Esophagus muscularis mucosa (tissue), 4 donors: ENCODE measurements around the gene TET3. TPM values are rescaled to one million over a fixed set of nuclear protein-coding genes. Genes with fewer than 3 reads are reported as not detected.

Source experiments
- DNase-seq: peaks from one replicate; pipeline ENCODE4 v3.0.0-alpha.2; 2017; ENCODE audit errors: extremely low spot score
- H3K27ac ChIP-seq, 4 donors: fragments of 200-600 bp; sonication (generic); replicated peaks in 1 of 4; 1 replicate in 3 of 4; 2 replicates in 1 of 4; pipeline ENCODE4 v1.5.1; 2016 to 2019; ENCODE audit warnings: mild to moderate bottlenecking in 1 of 4
- H3K27me3 ChIP-seq, 4 donors: fragments of 200-600 bp; sonication (generic); one replicate each; pipeline versions ENCODE4 v1.5.1 to v1.6.0; 2016 to 2019
- H3K36me3 ChIP-seq, 4 donors: fragments of 200-600 bp; sonication (generic); one replicate each; pipeline ENCODE4 v1.5.1; 2016 to 2019
- H3K4me1 ChIP-seq, 4 donors: fragments of 200-600 bp; sonication (generic); one replicate each; pipeline ENCODE4 v1.5.1; 2016 to 2019
- H3K4me3 ChIP-seq, 4 donors: fragments of 200-600 bp; sonication (generic); 1 replicate in 2 of 4; 2 replicates in 2 of 4; pipeline ENCODE4 v1.5.1; 2016 to 2019; ENCODE audit warnings: mild to moderate bottlenecking in 4 of 4, moderate library complexity in 1 of 4
- H3K9me3 ChIP-seq, 4 donors: fragments of 200-600 bp; sonication (generic); 1 replicate in 3 of 4; 2 replicates in 1 of 4; pipeline ENCODE4 v1.5.1; 2016 to 2019
- EP300 ChIP-seq: sonication (generic); formaldehyde crosslinking; IDR thresholded peaks from one replicate; pipeline ENCODE4 v1.6.1; 2017; ENCODE audit warnings: antibody characterized with exemption
- POLR2A ChIP-seq: fragments of 450-650 bp; IDR thresholded peaks from one replicate; pipeline ENCODE4 v1.6.1; 2017; ENCODE audit warnings: antibody characterized with exemption, moderate library complexity, mild to moderate bottlenecking, low read depth
- POLR2AphosphoS5 ChIP-seq, 2 donors: sonication (generic); formaldehyde crosslinking; IDR thresholded peaks; one replicate each; pipeline ENCODE4 v1.6.1; 2017; ENCODE audit warnings: antibody characterized with exemption in 2 of 2
- WGBS: methylation state at CpG from one replicate; pipeline ENCODE4 v1.1.5; 2018; 5-methylcytosine and 5-hydroxymethylcytosine counted together
- intact Hi-C: fragments of 100-400 bp; cut with DNase I; formaldehyde crosslinking; loops from one replicate; pipeline ENCODE4 v1.15.1; 2023
- total RNA-seq, 4 donors: library from RNA; depleted of rRNA; stranded (reverse); fragments of >200 nt; gene quantifications; one replicate each; pipeline versions ENCODE4 v1.1.0 to v1.2.1, GENCODE V29; 2016
- TF ChIP-seq, protein P1 (sequence below), 3 experiments: fragments of 200-600 bp in 2 of 3; fragments of 450-650 bp in 1 of 3; sonication (generic) in 2 of 3; IDR thresholded peaks; one replicate each; pipeline ENCODE4 v1.5.1; 2017 to 2019; ENCODE audit warnings: antibody characterized with exemption in 3 of 3, mild to moderate bottlenecking in 2 of 3, moderate library complexity in 1 of 3

TET3 gene
- total RNA-seq, 4 donors from 2014 or later: 5.4 to 6.7 (median 6.1) TPM

DNA sequence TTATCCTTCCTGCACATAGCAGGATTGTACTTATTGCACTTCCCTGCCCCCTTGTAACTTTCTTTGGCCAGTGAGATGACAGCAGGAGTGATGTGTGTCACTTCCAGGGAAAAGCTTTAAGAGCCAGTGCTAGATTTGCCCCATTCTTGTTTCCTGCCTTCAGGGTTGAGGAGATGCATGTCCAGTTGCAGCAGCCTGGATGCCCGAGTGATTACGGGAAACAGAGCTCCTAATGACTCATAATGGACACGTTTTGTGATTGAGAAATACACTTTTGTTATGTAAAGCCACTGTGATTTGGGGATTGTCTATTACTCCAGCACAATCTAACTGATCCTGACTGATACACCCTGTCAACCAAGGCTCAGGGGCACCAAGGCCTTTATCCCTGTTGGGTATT lies 5.0 kb upstream of the TET3 start:
- TF ChIP-seq, protein P1, sequence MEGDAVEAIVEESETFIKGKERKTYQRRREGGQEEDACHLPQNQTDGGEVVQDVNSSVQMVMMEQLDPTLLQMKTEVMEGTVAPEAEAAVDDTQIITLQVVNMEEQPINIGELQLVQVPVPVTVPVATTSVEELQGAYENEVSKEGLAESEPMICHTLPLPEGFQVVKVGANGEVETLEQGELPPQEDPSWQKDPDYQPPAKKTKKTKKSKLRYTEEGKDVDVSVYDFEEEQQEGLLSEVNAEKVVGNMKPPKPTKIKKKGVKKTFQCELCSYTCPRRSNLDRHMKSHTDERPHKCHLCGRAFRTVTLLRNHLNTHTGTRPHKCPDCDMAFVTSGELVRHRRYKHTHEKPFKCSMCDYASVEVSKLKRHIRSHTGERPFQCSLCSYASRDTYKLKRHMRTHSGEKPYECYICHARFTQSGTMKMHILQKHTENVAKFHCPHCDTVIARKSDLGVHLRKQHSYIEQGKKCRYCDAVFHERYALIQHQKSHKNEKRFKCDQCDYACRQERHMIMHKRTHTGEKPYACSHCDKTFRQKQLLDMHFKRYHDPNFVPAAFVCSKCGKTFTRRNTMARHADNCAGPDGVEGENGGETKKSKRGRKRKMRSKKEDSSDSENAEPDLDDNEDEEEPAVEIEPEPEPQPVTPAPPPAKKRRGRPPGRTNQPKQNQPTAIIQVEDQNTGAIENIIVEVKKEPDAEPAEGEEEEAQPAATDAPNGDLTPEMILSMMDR (IDR thresholded peaks at IDR 0.05): no peak
- TF ChIP-seq POLR2AphosphoS5 (IDR thresholded peaks at IDR 0.05): peak; percentile 20 to 36
- Histone ChIP-seq H3K36me3 (no peaks in the 10 kb centered on the region), H3K9me3 (no peaks in the 10 kb centered on the region), H3K4me1 (peaks cover 31 to 36% (median 33%) of the 10 kb centered on the region in 4 donors), H3K27ac (no peak overlapping the region), H3K4me3 (no peak overlapping the region), H3K27me3 (peaks cover 0 to 15% (median 0%) of the 10 kb centered on the region in 4 donors)
- 39% methylated on average over 3 of the region's 3 CpGs for WGBS
- no peak for DNase-seq
- intact Hi-C loops: loop anchor here (10.0 kb wide), 1 partner anchor 155 kb away; the partner anchor contains the start of gene STAMBP

DNA sequence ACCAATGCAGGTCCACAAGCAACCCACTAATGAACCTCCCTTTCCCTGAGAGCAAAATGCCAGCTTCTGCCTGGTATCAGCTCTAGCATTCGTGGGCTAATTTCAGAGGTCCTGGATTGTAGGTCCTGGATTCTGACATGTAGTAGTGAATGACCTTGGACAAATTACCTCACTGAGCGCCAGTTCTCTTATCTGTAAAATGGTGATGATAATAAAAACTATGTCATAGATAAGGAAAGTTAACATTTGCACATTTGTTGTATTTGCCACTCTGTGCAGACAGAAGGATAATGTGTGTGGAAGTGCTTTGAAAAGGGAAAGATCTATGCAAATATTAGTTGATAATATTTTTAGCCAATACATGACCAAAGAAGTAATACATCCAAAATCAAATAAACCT lies 4.1 kb upstream of the TET3 start:
- WGBS: 88% methylated on average over 2 of the region's 2 CpGs
- H3K4me3 ChIP-seq: peak overlapping the region in 2 of 4 donors; percentile 51 to 55
- H3K36me3 ChIP-seq: no peaks in the 10 kb centered on the region
- no peak overlapping the region for H3K27ac ChIP-seq
- no peaks in the 10 kb centered on the region for H3K9me3 ChIP-seq
- intact Hi-C loops: loop anchor here (10.0 kb wide), 1 partner anchor 156 kb away; the partner anchor contains the start of gene STAMBP
- no peak for DNase-seq
- H3K27me3 ChIP-seq: peaks cover 0 to 15% (median 0%) of the 10 kb centered on the region in 4 donors
- TF ChIP-seq EP300 (no peak), POLR2AphosphoS5 (IDR thresholded peaks at IDR 0.05) (no peak), POLR2A (no peak)
- TF ChIP-seq, protein P1 (IDR thresholded peaks at IDR 0.05): no peak
- H3K4me1 ChIP-seq: peaks cover 32 to 38% (median 34%) of the 10 kb centered on the region in 4 donors

DNA sequence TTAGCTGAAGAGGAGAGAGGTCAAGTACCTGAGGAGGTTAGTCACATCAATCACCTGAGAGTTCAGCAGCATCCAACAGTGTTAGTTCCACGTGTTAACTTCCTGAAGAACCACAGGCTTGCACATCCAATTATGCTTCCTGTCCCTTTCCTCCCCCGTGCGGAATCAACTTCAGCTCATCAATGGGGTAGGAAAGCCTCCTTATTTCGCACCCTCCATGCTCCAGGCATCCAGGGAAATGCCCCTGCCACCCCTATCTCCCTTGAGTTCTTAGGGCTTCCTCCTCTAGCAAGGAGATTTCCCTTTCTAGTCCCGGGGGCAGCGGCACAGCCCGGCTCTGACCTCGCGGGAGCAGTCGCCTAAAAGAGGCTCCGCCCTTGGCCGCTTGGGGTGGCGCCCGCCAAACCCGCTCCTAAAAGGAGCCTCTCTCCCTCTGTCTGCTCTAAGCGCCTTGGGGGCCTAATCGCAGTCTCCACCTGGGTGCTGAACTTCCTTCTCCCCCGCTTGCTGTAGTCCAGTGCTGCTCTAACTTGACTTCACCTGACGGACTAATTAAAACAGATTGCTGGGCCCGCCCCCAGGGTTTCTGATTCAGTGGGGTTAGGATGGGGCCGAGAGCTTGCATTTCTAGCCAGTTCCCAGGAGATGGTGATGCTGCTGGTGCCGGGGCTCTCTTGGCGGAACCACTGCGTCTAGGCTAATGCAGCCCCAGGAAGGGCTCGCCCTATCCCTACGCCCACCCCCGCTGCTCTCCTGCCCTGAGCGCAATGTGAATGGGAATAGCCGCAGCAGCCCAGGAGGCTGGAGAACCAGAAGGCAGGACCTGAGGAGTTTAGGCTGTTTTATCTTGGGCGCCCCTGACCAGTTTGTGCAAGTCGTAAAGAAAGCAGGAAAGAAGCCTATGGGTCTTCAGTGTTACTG lies 3.4 kb upstream of the TET3 start:
- no peaks in the 10 kb centered on the region for H3K9me3 ChIP-seq
- H3K4me3 ChIP-seq: peak overlapping the region; percentile 45 to 55 (median 51)
- H3K27ac ChIP-seq: peak overlapping the region in 2 of 4 donors; percentile 28 to 35
- H3K36me3 ChIP-seq: no peaks in the 10 kb centered on the region
- TF ChIP-seq EP300: no peak
- no peak for TF ChIP-seq POLR2AphosphoS5 (IDR thresholded peaks at IDR 0.05)
- TF ChIP-seq, protein P1 (IDR thresholded peaks at IDR 0.05): no peak
- no peak for TF ChIP-seq POLR2A
- no peak for DNase-seq
- intact Hi-C loops: loop anchor here (10.0 kb wide), 1 partner anchor 157 kb away; the partner anchor contains the start of gene STAMBP
- peaks cover 40 to 46% (median 42%) of the 10 kb centered on the region in 4 donors for H3K4me1 ChIP-seq
- 22% methylated on average over 22 of the region's 31 CpGs for WGBS
- H3K27me3 ChIP-seq: peaks cover 0 to 15% (median 0%) of the 10 kb centered on the region in 4 donors

DNA sequence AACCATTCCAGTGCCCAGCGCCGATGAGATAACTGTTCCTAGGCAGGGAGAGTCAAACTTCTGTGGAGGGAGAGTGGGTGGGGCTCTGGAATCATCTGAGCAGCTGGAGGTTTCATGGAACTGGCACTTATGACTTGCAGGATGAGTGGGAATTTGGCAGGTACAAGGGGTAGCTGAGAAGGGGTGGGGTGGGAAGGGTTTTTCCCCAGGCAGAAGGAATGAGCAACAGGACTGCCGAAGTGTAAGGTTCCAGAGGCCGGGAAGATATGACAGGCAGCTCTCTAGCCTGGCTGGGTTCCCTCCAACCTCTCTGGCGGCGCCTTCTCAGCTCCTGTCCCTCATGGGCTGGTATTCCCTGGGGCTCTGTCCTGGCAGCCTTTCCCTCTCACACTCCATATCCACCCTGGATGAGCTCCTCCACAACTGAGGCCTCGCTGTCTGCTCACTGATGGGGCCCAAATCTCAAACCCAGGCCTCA lies 2.5 kb upstream of the TET3 start:
- 64% methylated on average over 7 of the region's 7 CpGs for WGBS
- peaks cover 0 to 15% (median 0%) of the 10 kb centered on the region in 4 donors for H3K27me3 ChIP-seq
- peak overlapping the region in 1 of 4 donors; percentile 3 for H3K27ac ChIP-seq
- DNase-seq: no peak
- H3K4me1 ChIP-seq: peaks cover 47 to 52% (median 49%) of the 10 kb centered on the region in 4 donors
- no peaks in the 10 kb centered on the region for H3K36me3 ChIP-seq
- intact Hi-C loops: loop anchor here (10.0 kb wide), 1 partner anchor 157 kb away; the partner anchor contains the start of gene STAMBP
- TF ChIP-seq, protein P1 (IDR thresholded peaks at IDR 0.05): no peak
- TF ChIP-seq POLR2AphosphoS5 (IDR thresholded peaks at IDR 0.05) (no peak), POLR2A (no peak), EP300 (no peak)
- no peaks in the 10 kb centered on the region for H3K9me3 ChIP-seq
- no peak overlapping the region for H3K4me3 ChIP-seq
